GM12801 (cell line): ENCODE data around the gene LRIT1.
A peak's percentile ranks its signal among the peaks of the same experiment; 100 is the strongest.

Experiments
- TF ChIP-seq, protein P1 (sequence below): IDR thresholded peaks from one replicate; pipeline ENCODE4 v1.5.1; 2011; ENCODE audit warnings: control low read depth; ENCODE audit not compliant: insufficient read length; ENCODE audit errors: extremely low read depth

The LRIT1 gene

DNA sequence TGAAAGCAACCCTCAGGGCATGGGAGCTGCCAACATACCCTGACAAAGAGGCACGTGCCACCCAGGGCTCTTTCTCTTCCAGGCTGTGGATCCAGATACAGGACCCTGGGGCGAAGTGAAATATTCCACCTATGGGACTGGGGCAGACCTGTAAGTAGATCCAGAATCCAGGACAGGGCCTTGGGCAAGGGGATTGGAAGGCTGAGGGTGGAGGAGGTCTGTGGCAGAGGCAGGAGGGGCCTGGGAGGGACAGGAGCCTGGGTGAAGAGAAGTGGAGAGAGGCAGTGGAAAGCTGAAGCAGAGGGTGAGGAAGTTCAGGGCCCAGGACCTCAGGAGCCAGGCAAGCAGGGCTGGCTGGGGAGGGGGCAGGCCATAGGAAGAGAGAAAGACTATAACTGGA is 29.8 kb downstream of the LRIT1 start:
- TF ChIP-seq, protein P1, sequence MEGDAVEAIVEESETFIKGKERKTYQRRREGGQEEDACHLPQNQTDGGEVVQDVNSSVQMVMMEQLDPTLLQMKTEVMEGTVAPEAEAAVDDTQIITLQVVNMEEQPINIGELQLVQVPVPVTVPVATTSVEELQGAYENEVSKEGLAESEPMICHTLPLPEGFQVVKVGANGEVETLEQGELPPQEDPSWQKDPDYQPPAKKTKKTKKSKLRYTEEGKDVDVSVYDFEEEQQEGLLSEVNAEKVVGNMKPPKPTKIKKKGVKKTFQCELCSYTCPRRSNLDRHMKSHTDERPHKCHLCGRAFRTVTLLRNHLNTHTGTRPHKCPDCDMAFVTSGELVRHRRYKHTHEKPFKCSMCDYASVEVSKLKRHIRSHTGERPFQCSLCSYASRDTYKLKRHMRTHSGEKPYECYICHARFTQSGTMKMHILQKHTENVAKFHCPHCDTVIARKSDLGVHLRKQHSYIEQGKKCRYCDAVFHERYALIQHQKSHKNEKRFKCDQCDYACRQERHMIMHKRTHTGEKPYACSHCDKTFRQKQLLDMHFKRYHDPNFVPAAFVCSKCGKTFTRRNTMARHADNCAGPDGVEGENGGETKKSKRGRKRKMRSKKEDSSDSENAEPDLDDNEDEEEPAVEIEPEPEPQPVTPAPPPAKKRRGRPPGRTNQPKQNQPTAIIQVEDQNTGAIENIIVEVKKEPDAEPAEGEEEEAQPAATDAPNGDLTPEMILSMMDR: no peak

DNA sequence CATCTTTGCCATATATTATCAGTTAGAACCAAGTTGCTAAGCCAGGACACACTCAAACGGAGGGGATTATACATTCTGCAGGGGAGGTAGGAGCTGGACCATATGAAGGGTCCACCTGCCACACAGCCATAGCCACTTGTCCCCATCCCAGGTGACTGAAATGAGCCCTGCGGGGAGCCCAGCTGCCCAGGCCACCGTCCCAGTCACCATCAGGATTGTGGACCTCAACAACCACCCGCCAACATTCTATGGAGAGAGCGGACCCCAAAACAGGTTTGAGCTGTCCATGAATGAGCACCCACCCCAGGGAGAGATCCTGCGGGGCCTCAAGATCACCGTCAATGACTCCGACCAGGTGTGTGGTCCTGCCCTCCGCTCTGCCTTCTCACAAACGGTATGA is 33.3 kb downstream of the LRIT1 start:
- TF ChIP-seq, protein P1: no peak

DNA sequence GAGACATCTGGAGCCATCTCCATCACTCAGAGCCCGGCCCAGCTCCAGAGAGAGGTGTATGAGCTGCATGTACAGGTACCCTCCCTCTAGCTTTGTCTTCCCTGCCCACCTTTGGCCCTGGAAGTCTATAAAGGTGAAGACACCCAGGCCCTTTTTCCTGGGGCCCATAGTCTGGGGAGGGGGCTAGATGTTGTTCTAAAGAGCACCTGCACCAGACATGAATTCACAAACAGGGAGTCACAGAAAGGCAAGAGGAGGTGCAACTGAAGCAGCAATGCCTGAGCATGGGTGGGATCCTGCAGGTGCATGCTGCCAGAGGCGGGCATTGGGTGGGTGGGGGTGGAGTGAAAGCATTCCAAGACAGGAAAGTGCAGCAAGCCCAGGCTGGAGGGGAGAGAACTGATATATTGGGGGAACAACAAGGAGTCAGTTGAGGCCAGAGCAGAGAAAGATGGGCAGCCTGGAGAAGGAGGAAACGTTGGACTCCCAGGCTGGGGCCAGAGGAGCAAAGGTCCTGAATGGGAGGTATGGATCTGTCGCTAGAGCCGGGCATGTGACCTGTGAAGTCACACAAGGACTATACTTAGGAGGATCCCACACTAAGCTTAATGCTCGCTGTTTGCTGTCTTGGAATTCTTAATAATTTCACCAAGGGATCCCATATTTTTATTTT is 35.4 kb downstream of the LRIT1 start:
- TF ChIP-seq, protein P1: no peak

DNA sequence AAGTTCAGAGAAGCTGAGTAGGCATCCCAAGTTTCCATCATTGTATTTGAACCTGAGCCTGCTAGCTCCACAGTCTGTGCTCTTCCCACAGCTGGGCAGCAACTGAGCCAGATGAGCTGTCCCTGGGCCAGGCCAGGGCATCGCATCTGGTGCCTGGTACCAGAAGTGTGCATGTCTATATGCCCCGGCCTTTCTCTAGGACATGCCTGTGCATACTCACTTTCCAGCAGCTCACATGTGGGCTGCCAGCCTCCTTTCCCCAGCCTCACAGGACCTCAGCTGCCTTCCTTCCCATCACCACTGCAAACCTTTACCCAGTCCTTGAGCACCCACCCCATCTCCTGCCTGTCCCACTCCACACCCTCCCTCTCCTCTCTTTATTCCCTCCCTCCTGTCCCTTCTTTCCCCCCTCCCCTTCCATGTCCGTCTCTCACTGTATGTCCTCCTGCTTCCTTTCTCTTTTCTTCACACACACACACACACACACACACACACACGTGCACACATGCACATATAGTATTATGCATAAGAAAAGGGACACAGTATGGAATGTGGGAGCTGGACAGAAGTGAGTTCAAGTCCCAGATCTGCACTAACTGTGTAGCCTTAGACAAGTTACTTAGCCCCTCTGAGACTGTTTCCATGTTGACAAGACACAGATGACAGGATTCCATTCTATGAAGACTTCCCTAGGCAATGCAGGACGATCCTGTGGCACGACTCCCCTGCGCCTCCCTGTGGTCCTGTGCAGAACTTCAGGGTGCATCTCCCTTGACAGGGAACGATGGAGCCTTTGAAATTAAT is 36.1 kb downstream of the LRIT1 start:
- TF ChIP-seq, protein P1: peak; percentile 80

DNA sequence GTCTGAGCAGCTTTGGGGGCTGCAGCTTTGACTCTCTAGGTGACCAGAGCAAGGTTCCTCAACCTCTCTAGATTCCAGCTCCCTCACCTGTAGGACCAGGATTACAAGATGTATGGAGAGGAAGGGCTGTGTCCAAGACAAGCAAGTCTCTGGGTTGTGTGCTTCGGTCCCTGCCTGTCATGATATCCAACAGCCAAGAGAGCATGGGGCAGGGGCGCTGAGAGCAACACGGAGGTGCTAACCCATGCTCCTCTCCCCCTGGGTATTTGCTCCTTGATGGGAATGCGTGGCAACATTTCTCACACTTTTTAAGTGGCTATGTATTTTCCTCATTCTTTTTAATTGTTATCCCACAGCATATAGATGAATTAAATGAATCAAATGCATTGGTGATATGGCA is 36.7 kb downstream of the LRIT1 start:
- TF ChIP-seq, protein P1: no peak

DNA sequence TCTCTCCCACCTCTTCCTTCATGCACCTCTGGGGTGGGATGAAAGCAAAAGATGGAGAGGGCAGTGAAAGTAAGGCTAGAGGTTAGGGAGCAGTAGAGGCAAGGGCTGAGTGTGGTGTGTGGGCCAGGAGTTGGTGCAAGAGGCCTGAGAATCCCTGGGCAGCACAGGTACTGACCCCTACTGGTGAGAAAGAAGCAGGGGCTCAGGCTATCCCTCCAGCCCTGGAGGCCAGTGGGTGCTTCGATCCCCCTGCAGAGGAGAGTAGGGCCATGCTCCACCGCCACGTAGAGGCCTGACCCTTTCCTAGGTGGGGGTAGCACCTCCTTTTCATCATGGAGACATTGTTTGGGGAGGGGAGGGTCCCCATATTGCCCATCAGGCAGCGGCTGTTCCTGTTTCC is 37.2 kb downstream of the LRIT1 start:
- TF ChIP-seq, protein P1: no peak

DNA sequence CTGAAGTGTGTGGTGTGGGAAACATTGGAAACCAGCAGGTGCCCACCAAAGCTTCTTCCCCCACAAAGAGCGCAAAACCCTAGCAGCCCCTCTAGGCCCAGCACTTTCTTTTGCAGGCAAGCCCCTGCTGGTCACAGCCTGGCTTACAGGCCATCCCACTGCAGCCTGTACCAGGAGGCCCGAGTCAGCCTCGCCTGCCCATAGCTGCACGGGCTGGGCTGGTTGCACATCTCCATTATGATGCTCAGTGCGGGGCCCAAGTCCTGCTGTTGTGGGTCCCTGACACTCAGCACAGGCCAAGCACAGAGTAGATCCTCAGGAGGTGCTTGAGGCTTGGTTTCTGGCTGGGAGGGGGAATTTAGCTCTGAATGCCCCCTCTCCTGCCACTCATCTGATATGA is 39.0 kb downstream of the LRIT1 start:
- TF ChIP-seq, protein P1: no peak
